HUES6 (cell line): ENCODE results near the gene PAH.
A peak's percentile ranks its signal among the peaks of the same experiment; 100 is the strongest.

Experiments
- H3K27ac ChIP-seq: 2 replicates; pipeline ENCODE4 v1.7.0; 2013; ENCODE audit warnings: low read depth, mild to moderate bottlenecking, low read length, inconsistent platforms
- H3K27me3 ChIP-seq: 2 replicates; pipeline ENCODE4 v1.6.1; 2013; ENCODE audit warnings: low read length; ENCODE audit not compliant: control insufficient read depth, insufficient read depth
- H3K36me3 ChIP-seq: 2 replicates; pipeline ENCODE4 v1.6.1; 2013; ENCODE audit warnings: low read length; ENCODE audit not compliant: control insufficient read depth, insufficient read depth
- H3K4me1 ChIP-seq: 2 replicates; pipeline ENCODE4 v1.6.1; 2013; ENCODE audit warnings: low read length; ENCODE audit not compliant: control insufficient read depth, insufficient read depth
- H3K4me3 ChIP-seq: 2 replicates; pipeline ENCODE4 v1.5.1; 2013; ENCODE audit warnings: low read depth, low read length
- H3K9ac ChIP-seq: one replicate; pipeline ENCODE4 v1.6.1; 2013; ENCODE audit warnings: mild to moderate bottlenecking, low read length
- H3K9me3 ChIP-seq: 2 replicates; pipeline ENCODE4 v1.6.1; 2013; ENCODE audit warnings: low read depth, low read length; ENCODE audit not compliant: control insufficient read depth, insufficient read depth

Gene PAH

GRCh38 chr12:102917026-102917787 lies at the start of gene PAH:
Gene PAH, minus strand, starts transcription at chr12:102917244. Its CDS starts 114 bp downstream, at chr12:102917130.
- no peaks in the 10 kb centered on the region for H3K36me3 ChIP-seq
- peaks cover 17% of the 10 kb centered on the region; the same call in 1 of the 2 replicates for H3K4me1 ChIP-seq
- peak within 1 kb of the TSS; percentile 53 for H3K4me3 ChIP-seq
- no peak within 1 kb of the TSS for H3K27ac ChIP-seq
- H3K9me3 ChIP-seq = no peaks in the 10 kb centered on the region
- H3K27me3 ChIP-seq = no peaks in the 10 kb centered on the region
- H3K9ac ChIP-seq = no peak within 1 kb of the TSS

GRCh38 chr12:102966200-102966863 lies 49.3 kb upstream of the PAH start:
- Histone ChIP-seq H3K27ac (no peak overlapping the region), H3K9ac (no peak overlapping the region), H3K4me3 (no peak overlapping the region), H3K36me3 (no peaks in the 10 kb centered on the region), H3K4me1 (peaks cover 26% of the 10 kb centered on the region), H3K27me3 (peaks cover 99% of the 10 kb centered on the region), H3K9me3 (peaks cover 3% of the 10 kb centered on the region; the same call in 1 of the 2 replicates)

GRCh38 chr12:102965281-102966155 lies 48.5 kb upstream of the PAH start:
- Histone ChIP-seq H3K27ac (no peak overlapping the region), H3K9ac (no peak overlapping the region), H3K4me1 (peaks cover 31% of the 10 kb centered on the region), H3K27me3 (peaks cover 99% of the 10 kb centered on the region), H3K4me3 (peak overlapping the region; percentile 50), H3K9me3 (peaks cover 3% of the 10 kb centered on the region; the same call in 1 of the 2 replicates), H3K36me3 (no peaks in the 10 kb centered on the region)

- H3K9ac ChIP-seq = no peak overlapping the region
- H3K36me3 ChIP-seq = no peaks in the 10 kb centered on the region
- H3K4me1 ChIP-seq = peaks cover 31% of the 10 kb centered on the region
- H3K27ac ChIP-seq = no peak overlapping the region
- H3K27me3 ChIP-seq = peaks cover 99% of the 10 kb centered on the region
- H3K4me3 ChIP-seq = peak overlapping the region; percentile 50
- H3K9me3 ChIP-seq = peaks cover 3% of the 10 kb centered on the region; the same call in 1 of the 2 replicates
Observed at GRCh38 chr12:102964872-102965271, 47.8 kb upstream of the PAH start.

GRCh38 chr12:102963796-102964195 lies 46.8 kb upstream of the PAH start:
- Histone ChIP-seq H3K27ac (no peak overlapping the region), H3K4me3 (no peak overlapping the region), H3K4me1 (peaks cover 36% of the 10 kb centered on the region), H3K9me3 (peaks cover 3% of the 10 kb centered on the region; the same call in 1 of the 2 replicates), H3K9ac (no peak overlapping the region), H3K27me3 (peaks cover 100% of the 10 kb centered on the region), H3K36me3 (no peaks in the 10 kb centered on the region)

- H3K4me1 ChIP-seq = peaks cover 40% of the 10 kb centered on the region
- H3K36me3 ChIP-seq = no peaks in the 10 kb centered on the region
- peaks cover 100% of the 10 kb centered on the region for H3K27me3 ChIP-seq
Observed at GRCh38 chr12:102962986-102963385, 45.9 kb upstream of the PAH start.

GRCh38 chr12:102962532-102962931 lies 45.5 kb upstream of the PAH start:
- Histone ChIP-seq H3K9me3 (peaks cover 3% of the 10 kb centered on the region; the same call in 1 of the 2 replicates), H3K9ac (no peak overlapping the region), H3K27me3 (peaks cover 100% of the 10 kb centered on the region), H3K36me3 (no peaks in the 10 kb centered on the region), H3K4me3 (no peak overlapping the region), H3K4me1 (peaks cover 40% of the 10 kb centered on the region), H3K27ac (no peak overlapping the region)

More at GRCh38 chr12:102962986-102963385, 45.9 kb upstream of the PAH start:
- Histone ChIP-seq H3K9me3 (peaks cover 3% of the 10 kb centered on the region; the same call in 1 of the 2 replicates), H3K4me3 (no peak overlapping the region), H3K9ac (no peak overlapping the region), H3K27ac (no peak overlapping the region)

- peaks cover 100% of the 10 kb centered on the region for H3K27me3 ChIP-seq
- no peaks in the 10 kb centered on the region for H3K36me3 ChIP-seq
- H3K9ac ChIP-seq = no peak overlapping the region
- H3K4me1 ChIP-seq = peaks cover 40% of the 10 kb centered on the region
- no peak overlapping the region for H3K27ac ChIP-seq
- H3K4me3 ChIP-seq = peak overlapping the region; percentile 6; the same call in 1 of the 2 replicates
- peaks cover 3% of the 10 kb centered on the region; the same call in 1 of the 2 replicates for H3K9me3 ChIP-seq
Observed at GRCh38 chr12:102961466-102961855, 44.4 kb upstream of the PAH start.

GRCh38 chr12:102960766-102961465 lies 43.9 kb upstream of the PAH start:
- Histone ChIP-seq H3K27me3 (peaks cover 100% of the 10 kb centered on the region), H3K9ac (no peak overlapping the region), H3K9me3 (peaks cover 3% of the 10 kb centered on the region; the same call in 1 of the 2 replicates), H3K4me1 (peaks cover 42% of the 10 kb centered on the region), H3K36me3 (no peaks in the 10 kb centered on the region), H3K4me3 (peak overlapping the region; percentile 6; the same call in 1 of the 2 replicates), H3K27ac (no peak overlapping the region)

- Histone ChIP-seq H3K27me3 (peaks cover 100% of the 10 kb centered on the region), H3K9me3 (peaks cover 3% of the 10 kb centered on the region; the same call in 1 of the 2 replicates), H3K27ac (no peak overlapping the region), H3K9ac (no peak overlapping the region), H3K36me3 (no peaks in the 10 kb centered on the region), H3K4me3 (no peak overlapping the region), H3K4me1 (peaks cover 39% of the 10 kb centered on the region)
Observed at GRCh38 chr12:102959391-102959790, 42.3 kb upstream of the PAH start.
